Left lung (tissue), 10 donors: ENCODE measurements around the gene OR2T27. TPM values are rescaled to one million over a fixed set of nuclear protein-coding genes. Genes with fewer than 3 reads are reported as not detected.

Source experiments
- ATAC-seq: fragments of 200-7000 bp; cut with Tn5 transposase; one replicate; pipeline ENCODE4 v1.9.1; 2020; ENCODE audit warnings: moderate library complexity
- DNase-seq, 4 donors: peaks; one replicate each; pipeline ENCODE4 v3.0.0-alpha.2; 2013 to 2020
- H3K27ac ChIP-seq, 2 donors: fragments of 200-600 bp; sonication (generic) in 1 of 2; one replicate each; pipeline versions ENCODE4 v1.5.0 to v1.8.0; 2020 to 2021
- H3K27me3 ChIP-seq, 2 donors: fragments of 200-600 bp; sonication (generic) in 1 of 2; one replicate each; pipeline versions ENCODE4 v1.5.0 to v1.8.0; 2020 to 2021
- H3K36me3 ChIP-seq, 2 donors: fragments of 200-600 bp; sonication (generic) in 1 of 2; one replicate each; pipeline versions ENCODE4 v1.5.0 to v1.8.0; 2020 to 2021
- H3K4me1 ChIP-seq, 2 donors: fragments of 200-600 bp; one replicate each; pipeline ENCODE4 v1.8.0; 2021
- H3K4me3 ChIP-seq, 2 donors: fragments of 200-600 bp; sonication (generic) in 1 of 2; one replicate each; pipeline versions ENCODE4 v1.5.0 to v1.8.0; 2020 to 2021; ENCODE audit warnings: mild to moderate bottlenecking in 1 of 2
- H3K9me3 ChIP-seq, 2 donors: fragments of 200-600 bp; sonication (generic) in 1 of 2; one replicate each; pipeline versions ENCODE4 v1.5.0 to v1.8.0; 2020 to 2021
- CTCF ChIP-seq, 2 donors: fragments of 200-600 bp; sonication (generic) in 1 of 2; IDR thresholded peaks; one replicate each; pipeline versions ENCODE4 v1.5.0 to v1.8.0; 2021; ENCODE audit warnings: antibody characterized with exemption in 2 of 2
- intact Hi-C, 2 donors: fragments of 100-400 bp; cut with DNase I; formaldehyde crosslinking; loops; one replicate each; pipeline versions ENCODE4 v1.11.2 to v1.14.2; 2022
- polyA plus RNA-seq, 6 donors: library from polyadenylated mRNA; unstranded; fragments of 120-200 nt; gene quantifications; one replicate each; pipeline ENCODE4 v1.2.1, GENCODE V29; 2013; ENCODE audit not compliant: insufficient read length in 6 of 6
- total RNA-seq, 2 donors: library from RNA; stranded (reverse); fragmentation: NEBNext Ultra II Directional; extraction: Animal tissue kit (Norgen Biotek cat#: 25700); gene quantifications; one replicate each; pipeline ENCODE4 v1.2.1, GENCODE V29; 2021
- donor health status: DM: no; HTN: yes; CAD: no.
- donor health status: DM: no; HTN: no; CAD: no.

The OR2T27 gene
- total and polyA plus RNA-seq, 8 donors, result not detected

GRCh38 chr1:248625971-248626370 is 29.4 kb downstream of the OR2T27 start:
- TF ChIP-seq CTCF (IDR thresholded peaks at IDR 0.05), result no peak
- Histone ChIP-seq H3K4me3 (no peak overlapping the region), H3K9me3 (no peaks in the 10 kb centered on the region), H3K36me3 (no peaks in the 10 kb centered on the region), H3K27ac (no peak overlapping the region), H3K4me1 (no peaks in the 10 kb centered on the region), H3K27me3 (no peaks in the 10 kb centered on the region)
- intact Hi-C loops, result loop anchor here in 1 of 2 donors (5.0 kb wide), 1 partner anchor 181 kb away; no protein-coding TSS in a partner anchor
- ATAC-seq (no peak), DNase-seq (no peak)

GRCh38 chr1:248625166-248625565 is 30.2 kb downstream of the OR2T27 start:
- Histone ChIP-seq H3K4me3 (no peak overlapping the region), H3K36me3 (no peaks in the 10 kb centered on the region), H3K27me3 (no peaks in the 10 kb centered on the region), H3K9me3 (no peaks in the 10 kb centered on the region), H3K27ac (no peak overlapping the region), H3K4me1 (no peaks in the 10 kb centered on the region)
- intact Hi-C loops, result loop anchor here in 1 of 2 donors (5.0 kb wide), 1 partner anchor 182 kb away; no protein-coding TSS in a partner anchor
- TF ChIP-seq CTCF (IDR thresholded peaks at IDR 0.05), result no peak
- no peak for ATAC-seq
- no peak for DNase-seq

GRCh38 chr1:248622570-248623001 is 32.7 kb downstream of the OR2T27 start:
- intact Hi-C loops, result no loop called here
- ATAC-seq (peak; percentile 84), DNase-seq (peak in 1 of 4 donors; percentile 3)
- Histone ChIP-seq H3K27ac (no peak overlapping the region), H3K4me1 (no peaks in the 10 kb centered on the region), H3K27me3 (no peaks in the 10 kb centered on the region), H3K4me3 (no peak overlapping the region), H3K36me3 (no peaks in the 10 kb centered on the region), H3K9me3 (no peaks in the 10 kb centered on the region)
- peak; percentile 51 to 56 for TF ChIP-seq CTCF (IDR thresholded peaks at IDR 0.05)

GRCh38 chr1:248621770-248622169 is 33.6 kb downstream of the OR2T27 start:
- intact Hi-C loops, result no loop called here

GRCh38 chr1:248618878-248619277 is 36.5 kb downstream of the OR2T27 start:
- Histone ChIP-seq H3K4me1 (no peaks in the 10 kb centered on the region), H3K36me3 (no peaks in the 10 kb centered on the region), H3K4me3 (no peak overlapping the region), H3K9me3 (no peaks in the 10 kb centered on the region), H3K27me3 (no peaks in the 10 kb centered on the region), H3K27ac (no peak overlapping the region)
- intact Hi-C loops, result no loop called here
- peak; percentile 63 to 77 for TF ChIP-seq CTCF (IDR thresholded peaks at IDR 0.05)
- ATAC-seq, result peak; percentile 72
- peak in 1 of 4 donors; percentile 50 for DNase-seq

More at GRCh38 chr1:248621770-248622169, 33.6 kb downstream of the OR2T27 start:
- H3K4me3 ChIP-seq, result no peak overlapping the region
- H3K27ac ChIP-seq, result no peak overlapping the region
- TF ChIP-seq CTCF (IDR thresholded peaks at IDR 0.05), result no peak
- no peaks in the 10 kb centered on the region for H3K36me3 ChIP-seq
- H3K9me3 ChIP-seq, result no peaks in the 10 kb centered on the region
- no peaks in the 10 kb centered on the region for H3K4me1 ChIP-seq
- no peak for ATAC-seq
- no peak for DNase-seq
- no peaks in the 10 kb centered on the region for H3K27me3 ChIP-seq
